Amniotic stem cell (primary cell): ENCODE data around the gene DHRS1.

Experiments
- DNase-seq: peaks from one replicate; lab custom pipeline; 2025; lab: John Stamatoyannopoulos, UW

Gene DHRS1

GRCh38 chr14:24309538-24310264, 10.1 kb upstream of the DHRS1 start, which contains the start of gene LTB4R2:
TSS of gene LTB4R2 (plus strand) at chr14:24310140. CDS start at chr14:24310665, 525 bp downstream.
- no peak for DNase-seq

GRCh38 chr14:24308342-24309124, 9.0 kb upstream of the DHRS1 start:
- DNase-seq = no peak

- DNase-seq = peak; percentile 37
Measured at GRCh38 chr14:24307575-24308341, 8.2 kb upstream of the DHRS1 start, which contains the start of gene CIDEB. TSS of gene CIDEB (minus strand) at chr14:24307977. CDS start at chr14:24307858, 119 bp downstream.

GRCh38 chr14:24307156-24307574, 7.6 kb upstream of the DHRS1 start:
- no peak for DNase-seq

- no peak for DNase-seq
Measured at GRCh38 chr14:24304019-24304387, 4.4 kb upstream of the DHRS1 start.

- no peak for DNase-seq
Measured at GRCh38 chr14:24300326-24300980, 873 bp upstream of the DHRS1 start.

GRCh38 chr14:24298892-24299254, 707 bp downstream of the DHRS1 start:
- DNase-seq = no peak

- no peak for DNase-seq
Measured at GRCh38 chr14:24297190-24297964, 2.2 kb downstream of the DHRS1 start.

GRCh38 chr14:24296341-24297157, 3.0 kb downstream of the DHRS1 start:
- peak; percentile 63 for DNase-seq

- no peak for DNase-seq
Measured at GRCh38 chr14:24293525-24293924, 6.1 kb downstream of the DHRS1 start.

- no peak for DNase-seq
Measured at GRCh38 chr14:24292118-24292807, 7.3 kb downstream of the DHRS1 start.

- no peak for DNase-seq
Measured at GRCh38 chr14:24291446-24292117, 8.0 kb downstream of the DHRS1 start.

GRCh38 chr14:24290746-24291145, 8.8 kb downstream of the DHRS1 start:
- DNase-seq = no peak

GRCh38 chr14:24289649-24290280, 9.8 kb downstream of the DHRS1 start:
- no peak for DNase-seq

GRCh38 chr14:24286996-24287395, 12.6 kb downstream of the DHRS1 start:
- DNase-seq = no peak

- DNase-seq = no peak
Measured at GRCh38 chr14:24285351-24285750, 14.2 kb downstream of the DHRS1 start.

- no peak for DNase-seq
Measured at GRCh38 chr14:24284501-24285035, 15.0 kb downstream of the DHRS1 start.

- no peak for DNase-seq
Measured at GRCh38 chr14:24283796-24284460, 15.7 kb downstream of the DHRS1 start.
